IPS-20b (cell line): ENCODE measurements around the gene IL17C.
A peak's percentile ranks its signal among the peaks of the same experiment; 100 is the strongest.
"Not testable (repeated sequence)": the region's sequence is repeated elsewhere in the genome, so short reads cannot be mapped to it uniquely, and the experiment has no call there.

ENCODE experiments used
- H3K27ac ChIP-seq: one replicate; pipeline ENCODE4 v1.5.1; 2013; ENCODE audit warnings: low read length
- H3K27me3 ChIP-seq: 2 replicates; pipeline ENCODE4 v1.6.1; 2013; ENCODE audit warnings: mild to moderate bottlenecking, low read length, inconsistent platforms; ENCODE audit not compliant: insufficient read depth
- H3K36me3 ChIP-seq: 2 replicates; pipeline ENCODE4 v1.6.1; 2013; ENCODE audit warnings: low read depth, mild to moderate bottlenecking, inconsistent platforms, low read length, moderate library complexity; ENCODE audit not compliant: insufficient read depth
- H3K4me1 ChIP-seq: 2 replicates; pipeline ENCODE4 v1.6.1; 2013; ENCODE audit warnings: mild to moderate bottlenecking, control low read depth, inconsistent platforms, low read length, moderate library complexity; ENCODE audit not compliant: insufficient read depth
- H3K4me3 ChIP-seq: 2 replicates; pipeline ENCODE4 v1.5.1; 2013; ENCODE audit warnings: mild to moderate bottlenecking, low read length, inconsistent platforms
- H3K9ac ChIP-seq: 2 replicates; pipeline ENCODE4 v1.6.1; 2013; ENCODE audit warnings: low read depth, mild to moderate bottlenecking, inconsistent platforms, low read length, moderate library complexity
- H3K9me3 ChIP-seq: 2 replicates; pipeline ENCODE4 v1.6.1; 2013; ENCODE audit warnings: mild to moderate bottlenecking, low read depth, low read length, inconsistent platforms; ENCODE audit not compliant: insufficient read depth

IL17C gene

DNA sequence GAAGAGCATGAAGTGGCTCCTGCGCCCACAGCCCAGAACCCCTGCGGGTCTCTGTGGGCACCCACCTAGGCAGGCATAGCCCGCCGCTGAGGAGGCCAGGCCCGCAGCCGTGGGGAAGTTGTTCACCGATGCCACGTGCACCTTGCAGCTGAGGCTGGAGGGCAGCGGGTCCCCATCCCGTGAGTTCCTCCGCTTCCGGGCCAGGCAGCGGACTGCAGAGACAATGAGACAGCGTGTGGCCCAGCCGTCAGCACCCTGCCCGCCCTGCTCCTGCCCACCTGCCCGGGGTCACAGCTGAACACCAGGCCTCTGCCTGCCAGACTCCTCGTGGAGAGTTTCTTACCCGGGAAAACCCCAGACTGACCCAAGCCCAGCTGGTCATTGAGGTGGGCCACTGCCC, 19.0 kb downstream of the IL17C start:
- Histone ChIP-seq H3K27ac (no peak overlapping the region), H3K27me3 (no peaks in the 10 kb centered on the region), H3K4me1 (peaks cover 6% of the 10 kb centered on the region; the same call in 1 of the 2 replicates), H3K9me3 (no peaks in the 10 kb centered on the region), H3K4me3 (no peak overlapping the region), H3K9ac (no peak overlapping the region), H3K36me3 (peaks cover 38% of the 10 kb centered on the region)

DNA sequence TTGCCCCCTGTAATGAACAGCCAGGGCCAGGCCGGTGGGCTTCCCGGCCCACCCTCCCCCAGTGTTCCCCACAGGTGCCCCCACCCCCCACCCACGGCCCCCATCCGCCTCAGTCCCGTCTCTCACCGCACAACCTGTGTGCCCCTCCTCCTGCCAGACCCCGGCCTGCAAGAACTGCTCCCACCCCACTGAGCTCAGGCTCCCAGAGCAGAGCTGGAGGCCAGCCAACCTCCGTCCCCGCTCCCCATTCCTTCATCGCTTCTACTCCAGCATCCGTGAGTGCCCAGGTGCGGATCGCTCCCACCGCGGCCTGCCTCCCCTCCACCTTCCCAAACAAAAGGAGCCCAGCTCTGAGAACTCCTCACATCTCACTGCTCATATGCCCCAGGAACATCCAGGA, 20.3 kb downstream of the IL17C start:
- no peak overlapping the region for H3K9ac ChIP-seq
- peaks cover 6% of the 10 kb centered on the region; the same call in 1 of the 2 replicates for H3K4me1 ChIP-seq
- peaks cover 31% of the 10 kb centered on the region for H3K36me3 ChIP-seq
- no peaks in the 10 kb centered on the region for H3K9me3 ChIP-seq
- no peaks in the 10 kb centered on the region for H3K27me3 ChIP-seq
- H3K4me3 ChIP-seq: no peak overlapping the region
- H3K27ac ChIP-seq: no peak overlapping the region

DNA sequence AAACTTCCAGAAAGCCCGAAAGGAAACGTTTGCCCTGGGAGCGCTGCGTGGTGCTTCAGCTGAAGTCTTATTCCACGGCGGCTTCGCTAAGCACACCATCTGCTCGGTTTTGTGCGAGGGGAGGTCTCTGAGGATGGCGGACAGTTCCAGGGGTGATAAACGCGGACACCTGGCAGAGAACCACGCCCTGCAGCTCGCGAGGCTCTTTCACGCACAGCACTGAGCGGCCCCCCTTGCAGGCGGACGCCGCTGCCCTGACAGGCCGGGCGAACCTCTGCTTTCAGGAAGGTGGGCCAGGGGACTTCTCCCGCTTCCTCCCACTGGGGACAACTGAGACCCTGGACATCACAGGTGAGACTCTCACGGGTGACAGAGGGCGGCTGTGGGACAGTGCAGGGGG, 20.8 kb downstream of the IL17C start:
- Histone ChIP-seq H3K27me3 (no peaks in the 10 kb centered on the region; the same call in 1 of the 2 replicates), H3K27ac (no peak overlapping the region), H3K9ac (no peak overlapping the region), H3K36me3 (peaks cover 29% of the 10 kb centered on the region), H3K4me3 (no peak overlapping the region), H3K9me3 (no peaks in the 10 kb centered on the region), H3K4me1 (peaks cover 6% of the 10 kb centered on the region; the same call in 1 of the 2 replicates)

DNA sequence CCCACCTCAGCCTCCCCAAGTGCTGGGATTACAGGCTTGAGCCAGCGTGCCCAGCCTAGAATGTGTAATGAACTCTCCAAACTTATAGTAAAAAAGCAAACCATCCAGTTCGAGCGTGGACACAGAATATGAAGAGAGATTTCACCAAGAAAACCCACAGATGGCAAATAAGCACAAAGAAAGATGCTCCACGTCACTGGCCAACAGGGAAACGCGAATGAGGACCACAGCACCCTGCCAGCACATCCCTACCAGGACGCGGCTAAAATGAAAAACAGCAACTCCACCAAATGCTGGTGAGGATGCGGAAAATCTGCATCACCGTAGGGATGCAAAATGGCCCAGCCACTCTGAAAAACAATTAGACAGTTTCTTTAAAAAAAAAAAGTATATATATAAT, 23.1 kb downstream of the IL17C start:
- H3K36me3 ChIP-seq: peaks cover 17% of the 10 kb centered on the region; the same call in 1 of the 2 replicates

DNA sequence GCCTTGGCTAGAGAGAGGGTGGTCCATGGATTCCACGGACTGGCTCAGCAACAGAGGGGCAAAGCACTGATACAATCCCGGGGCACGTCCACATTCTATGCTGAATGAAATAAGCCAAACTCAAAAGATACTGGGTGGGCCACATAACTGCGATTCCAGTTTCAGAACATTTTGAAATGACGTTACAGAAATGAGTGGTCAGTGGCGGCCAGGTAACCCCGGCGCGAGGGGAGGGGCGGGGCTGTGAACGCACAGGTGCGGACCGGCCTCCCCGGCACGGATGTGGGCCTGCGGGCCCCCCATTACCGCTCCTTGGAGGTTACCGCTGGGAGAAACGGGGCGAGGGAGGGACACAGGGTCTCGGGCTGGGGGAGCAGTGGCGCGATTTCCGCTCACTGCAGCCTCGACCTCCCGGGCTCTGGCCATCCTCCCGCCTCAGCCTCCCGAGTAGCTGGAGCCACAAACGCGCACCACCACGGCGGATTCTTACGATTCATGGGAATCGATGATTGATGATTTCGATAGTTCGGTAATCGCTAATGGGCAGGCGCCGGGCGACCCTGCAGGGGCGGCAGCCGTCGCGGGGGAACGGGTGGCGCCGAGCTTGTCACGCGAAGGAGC, 24.0 kb downstream of the IL17C start:
- H3K27me3 ChIP-seq: no peaks in the 10 kb centered on the region; the same call in 1 of the 2 replicates
- no peak overlapping the region for H3K27ac ChIP-seq
- peaks cover 8% of the 10 kb centered on the region; the same call in 1 of the 2 replicates for H3K36me3 ChIP-seq

More for the DNA sequence above, 23.1 kb downstream of the IL17C start:
- Histone ChIP-seq H3K27me3 (no peaks in the 10 kb centered on the region; the same call in 1 of the 2 replicates), H3K27ac (no peak overlapping the region), H3K9ac (no peak overlapping the region), H3K4me3 (peak overlapping the region; percentile 48; the same call in 1 of the 2 replicates), H3K4me1 (peaks cover 6% of the 10 kb centered on the region; the same call in 1 of the 2 replicates), H3K9me3 (no peaks in the 10 kb centered on the region)

DNA sequence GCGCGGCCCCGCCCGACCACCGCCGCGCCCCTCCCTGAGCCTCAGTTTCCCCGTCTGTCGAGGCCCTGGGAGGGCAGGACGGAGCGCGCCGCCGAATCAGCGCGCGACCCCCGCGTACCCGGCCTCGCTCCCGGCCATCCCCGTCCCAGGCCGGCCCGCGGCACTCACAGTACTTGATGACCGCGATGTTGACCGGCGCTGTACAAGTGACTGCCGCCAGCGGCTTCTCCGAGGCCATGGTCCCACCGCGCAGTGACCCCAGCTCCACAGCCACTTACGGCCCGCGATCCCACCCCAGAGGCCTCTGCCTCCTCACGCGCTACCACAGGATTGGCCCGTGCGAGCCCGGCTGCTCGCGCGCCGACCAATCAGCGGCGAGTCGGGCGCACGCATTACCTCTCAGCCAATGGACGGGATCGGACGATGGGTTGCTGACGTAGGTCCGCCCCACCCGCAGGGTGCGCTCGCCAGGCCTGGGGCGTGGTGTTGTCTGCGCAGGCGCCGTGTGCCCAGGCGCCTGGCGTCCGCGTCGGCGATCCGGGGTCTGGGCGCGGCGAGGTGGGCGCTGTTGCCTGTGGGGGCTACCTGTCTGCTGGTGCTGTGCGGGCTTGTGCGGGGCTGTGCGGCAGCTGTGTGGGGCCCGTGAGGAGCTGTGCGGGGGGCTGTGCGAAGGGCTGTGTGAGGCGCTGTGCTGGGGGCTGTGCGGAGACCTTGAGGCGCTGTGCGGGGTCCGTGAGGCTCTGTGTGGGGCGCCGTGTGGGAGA, 24.7 kb downstream of the IL17C start, which contains the start of gene MVD:
TSS of gene MVD (minus strand) at position 249 of the 764 bp plus-strand sequence. CDS start at position 238, 11 bp downstream.
- H3K4me3 ChIP-seq: peak within 1 kb of the TSS; percentile 94
- peak within 1 kb of the TSS; percentile 83 for H3K9ac ChIP-seq
- H3K9me3 ChIP-seq: no peaks in the 10 kb centered on the region
- H3K27ac ChIP-seq: peak within 1 kb of the TSS; percentile 22
- peaks cover 6% of the 10 kb centered on the region; the same call in 1 of the 2 replicates for H3K4me1 ChIP-seq
- H3K27me3 ChIP-seq: no peaks in the 10 kb centered on the region; the same call in 1 of the 2 replicates
- peaks cover 5% of the 10 kb centered on the region; the same call in 1 of the 2 replicates for H3K36me3 ChIP-seq

More for the DNA sequence above, 24.0 kb downstream of the IL17C start:
- peak overlapping the region; percentile 94 for H3K4me3 ChIP-seq
- H3K9me3 ChIP-seq: no peaks in the 10 kb centered on the region
- H3K9ac ChIP-seq: peak overlapping the region; percentile 77; the same call in 1 of the 2 replicates
- peaks cover 6% of the 10 kb centered on the region; the same call in 1 of the 2 replicates for H3K4me1 ChIP-seq

DNA sequence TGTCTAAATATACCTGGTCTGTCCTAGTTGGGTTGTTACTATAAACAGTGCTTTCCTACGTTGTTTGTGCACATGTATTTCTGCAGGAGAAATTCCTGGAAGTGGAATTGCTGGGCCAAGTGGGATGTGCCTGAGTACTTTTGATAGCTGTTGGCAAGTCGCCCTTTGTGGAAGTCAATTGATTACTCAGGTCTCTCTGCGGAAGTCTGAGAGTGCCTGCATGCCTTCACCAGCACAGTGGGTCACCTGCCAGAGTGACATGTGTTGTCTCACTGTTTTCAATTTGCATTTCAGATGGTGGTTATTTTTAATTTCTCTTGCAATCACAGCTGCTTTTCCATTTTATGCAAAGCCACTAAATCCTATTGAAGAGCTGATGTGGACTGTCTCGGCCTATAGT, 26.8 kb downstream of the IL17C start:
- H3K27ac ChIP-seq: no peak overlapping the region
- no peaks in the 10 kb centered on the region; the same call in 1 of the 2 replicates for H3K27me3 ChIP-seq
- no peak overlapping the region for H3K9ac ChIP-seq
- H3K4me3 ChIP-seq: no peak overlapping the region
- H3K4me1 ChIP-seq: peaks cover 6% of the 10 kb centered on the region; the same call in 1 of the 2 replicates
- H3K36me3 ChIP-seq: no peaks in the 10 kb centered on the region
- no peaks in the 10 kb centered on the region for H3K9me3 ChIP-seq

DNA sequence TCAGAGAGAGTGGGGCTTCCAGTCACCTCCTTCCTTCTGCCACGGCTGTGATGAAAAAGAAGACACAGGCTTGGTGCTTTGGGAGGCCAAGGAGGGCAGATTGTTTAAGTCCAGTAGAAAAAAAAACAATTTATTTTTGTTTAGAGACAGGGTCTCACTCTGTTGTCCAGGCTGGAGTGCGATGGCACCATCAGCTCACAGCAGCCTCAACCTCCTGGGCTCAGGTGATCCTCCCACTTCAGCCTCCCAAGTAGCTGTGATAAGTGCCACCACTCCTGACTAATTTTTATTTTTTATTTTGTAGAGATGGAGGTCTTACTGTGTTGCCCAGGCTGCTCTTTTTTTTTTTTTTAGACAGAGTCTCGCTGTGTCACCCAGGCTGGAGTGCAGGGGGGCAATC, 27.2 kb downstream of the IL17C start:
- no peak overlapping the region for H3K27ac ChIP-seq
- no peaks in the 10 kb centered on the region for H3K9me3 ChIP-seq
- H3K36me3 ChIP-seq: no peaks in the 10 kb centered on the region
- no peak overlapping the region for H3K9ac ChIP-seq
- H3K4me3 ChIP-seq: no peak overlapping the region
- peaks cover 6% of the 10 kb centered on the region; the same call in 1 of the 2 replicates for H3K4me1 ChIP-seq
- H3K27me3 ChIP-seq: no peaks in the 10 kb centered on the region; the same call in 1 of the 2 replicates

DNA sequence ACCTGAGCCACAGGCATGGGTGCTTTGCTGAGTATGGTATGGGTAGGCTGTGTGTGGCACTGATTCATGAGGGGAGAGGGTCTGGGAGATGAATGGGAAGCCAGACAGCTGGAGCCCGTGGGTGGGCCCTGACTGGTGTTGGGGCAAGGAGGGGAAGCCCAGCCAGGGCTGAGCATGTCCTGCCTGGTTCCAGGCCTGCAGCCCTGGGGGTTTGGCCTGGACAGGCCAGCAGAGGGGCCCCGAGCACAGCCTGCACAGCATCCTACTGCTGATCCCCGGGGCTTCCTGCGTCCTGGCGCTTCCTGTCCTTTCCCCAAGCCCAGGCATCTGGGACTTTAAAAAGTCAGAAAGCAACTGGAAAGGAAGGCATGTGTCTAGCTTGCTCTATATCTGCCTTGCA, 29.1 kb downstream of the IL17C start:
- Histone ChIP-seq H3K9ac (no peak overlapping the region), H3K27me3 (no peaks in the 10 kb centered on the region; the same call in 1 of the 2 replicates), H3K27ac (no peak overlapping the region), H3K4me3 (no peak overlapping the region), H3K4me1 (no peaks in the 10 kb centered on the region; the same call in 1 of the 2 replicates), H3K9me3 (no peaks in the 10 kb centered on the region), H3K36me3 (no peaks in the 10 kb centered on the region)

DNA sequence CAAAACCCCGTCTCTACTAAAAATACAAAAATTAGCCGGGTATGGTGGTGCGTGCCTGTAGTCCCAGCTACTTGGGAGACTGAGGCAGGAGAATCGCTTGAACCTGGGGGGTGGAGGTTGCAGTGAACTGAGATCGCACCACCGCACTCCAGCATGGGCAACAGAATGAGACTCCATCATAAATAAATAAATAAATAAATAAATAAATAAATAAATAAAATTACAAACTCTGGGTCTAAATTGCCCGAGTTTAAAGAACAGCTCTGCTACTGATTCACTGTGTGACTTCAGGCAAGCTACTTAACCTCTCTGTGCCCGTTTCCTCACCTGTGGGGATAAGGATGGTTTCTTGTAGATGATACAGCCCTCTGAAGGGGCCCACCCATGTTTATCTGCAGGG, 31.1 kb downstream of the IL17C start:
- H3K4me1 ChIP-seq, H3K36me3 ChIP-seq, H3K9me3 ChIP-seq, H3K27ac ChIP-seq, H3K4me3 ChIP-seq, H3K9ac ChIP-seq, H3K27me3 ChIP-seq: not testable (repeated sequence)

DNA sequence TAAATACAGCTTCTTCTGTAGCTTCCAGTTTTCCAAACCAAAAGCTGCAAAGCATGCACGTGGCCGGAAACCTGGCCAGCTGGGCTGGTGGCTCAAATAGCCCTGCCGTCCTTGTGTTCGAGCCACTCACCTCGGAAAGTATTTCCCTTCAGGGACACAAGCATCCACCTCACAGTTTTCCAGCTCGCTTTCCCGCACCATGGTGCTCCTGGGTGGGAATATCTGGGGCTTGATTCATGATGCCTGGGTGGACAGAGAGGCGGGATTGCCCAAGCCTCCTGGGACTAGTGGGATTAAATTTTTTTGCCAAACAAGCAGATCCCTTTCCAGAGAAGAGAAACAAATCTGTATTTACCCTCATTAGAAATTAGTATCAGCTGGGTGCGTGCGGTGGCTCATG, 31.6 kb downstream of the IL17C start:
- Histone ChIP-seq H3K9ac (no peak overlapping the region), H3K4me3 (no peak overlapping the region), H3K36me3 (no peaks in the 10 kb centered on the region), H3K27ac (no peak overlapping the region), H3K27me3 (no peaks in the 10 kb centered on the region), H3K9me3 (no peaks in the 10 kb centered on the region), H3K4me1 (peaks cover 2% of the 10 kb centered on the region; the same call in 1 of the 2 replicates)
